Right renal pelvis (tissue), 4 donors: ENCODE results near the gene NANOGP8. TPM values are rescaled to one million over a fixed set of nuclear protein-coding genes. Genes with fewer than 3 reads are reported as not detected.
"Not testable (repeated sequence)": the region's sequence is repeated elsewhere in the genome, so short reads cannot be mapped to it uniquely, and the experiment has no call there.

ENCODE experiments used
- DNase-seq, 4 donors: peaks; one replicate each; pipeline ENCODE4 v3.0.0-alpha.2; 2013; ENCODE audit warnings: low read depth in 4 of 4, low spot score in 3 of 4, missing footprints in 1 of 4
- polyA plus RNA-seq, 4 donors: library from polyadenylated mRNA; unstranded; fragments of 120-200 nt; gene quantifications; one replicate each; pipeline ENCODE4 v1.2.1, GENCODE V29; 2013; ENCODE audit not compliant: insufficient read length in 4 of 4

NANOGP8 gene
- under 1 TPM in 3 of 4 donors, not detected in 1; 0.16 to 0.29 (median 0.21) TPM for polyA plus RNA-seq

GRCh38 chr15:35085176-35085919 is at the start of gene NANOGP8:
NANOGP8 (minus strand) TSS chr15:35085295; CDS start chr15:35085110, 185 bp downstream.
- DNase-seq = not testable (repeated sequence)

GRCh38 chr15:35134299-35134698 is 49.2 kb upstream of the NANOGP8 start:
- DNase-seq = no peak

- no peak for DNase-seq
Measured at GRCh38 chr15:35130245-35130644, 45.1 kb upstream of the NANOGP8 start.

- DNase-seq = no peak
Measured at GRCh38 chr15:35129361-35129760, 44.3 kb upstream of the NANOGP8 start.

GRCh38 chr15:35127717-35128116 is 42.6 kb upstream of the NANOGP8 start:
- no peak for DNase-seq

- no peak for DNase-seq
Measured at GRCh38 chr15:35126236-35126635, 41.1 kb upstream of the NANOGP8 start.

GRCh38 chr15:35123743-35124142 is 38.6 kb upstream of the NANOGP8 start:
- DNase-seq = no peak

- DNase-seq = no peak
Measured at GRCh38 chr15:35121611-35122359, 36.7 kb upstream of the NANOGP8 start.

GRCh38 chr15:35120173-35120572 is 35.1 kb upstream of the NANOGP8 start:
- no peak for DNase-seq

- DNase-seq = no peak
Measured at GRCh38 chr15:35118960-35119359, 33.9 kb upstream of the NANOGP8 start.

- no peak for DNase-seq
Measured at GRCh38 chr15:35117543-35118265, 32.6 kb upstream of the NANOGP8 start.

- peak in 1 of 4 donors; percentile 15 for DNase-seq
Measured at GRCh38 chr15:35115155-35115725, 30.1 kb upstream of the NANOGP8 start.

- DNase-seq = no peak
Measured at GRCh38 chr15:35112346-35112745, 27.3 kb upstream of the NANOGP8 start.

GRCh38 chr15:35111861-35112260 is 26.8 kb upstream of the NANOGP8 start:
- DNase-seq = no peak

- no peak for DNase-seq
Measured at GRCh38 chr15:35108453-35108852, 23.4 kb upstream of the NANOGP8 start.

- no peak for DNase-seq
Measured at GRCh38 chr15:35107561-35107960, 22.5 kb upstream of the NANOGP8 start.

GRCh38 chr15:35107122-35107521 is 22.0 kb upstream of the NANOGP8 start:
- no peak for DNase-seq

GRCh38 chr15:35104526-35105147 is 19.5 kb upstream of the NANOGP8 start:
- no peak for DNase-seq

- no peak for DNase-seq
Measured at GRCh38 chr15:35102186-35102585, 17.1 kb upstream of the NANOGP8 start.

- no peak for DNase-seq
Measured at GRCh38 chr15:35101335-35101734, 16.2 kb upstream of the NANOGP8 start.
